Suppressor macrophage (primary cell): ENCODE results near the gene TAL1.

Experiments used
- DNase-seq, 4 experiments: peaks; one replicate each; pipeline ENCODE4 v3.0.0-alpha.2; 2020 to 2022

TAL1 gene

GRCh38 chr1:47186267-47187185, 45.5 kb downstream of the TAL1 start:
- DNase-seq = no peak

DNA sequence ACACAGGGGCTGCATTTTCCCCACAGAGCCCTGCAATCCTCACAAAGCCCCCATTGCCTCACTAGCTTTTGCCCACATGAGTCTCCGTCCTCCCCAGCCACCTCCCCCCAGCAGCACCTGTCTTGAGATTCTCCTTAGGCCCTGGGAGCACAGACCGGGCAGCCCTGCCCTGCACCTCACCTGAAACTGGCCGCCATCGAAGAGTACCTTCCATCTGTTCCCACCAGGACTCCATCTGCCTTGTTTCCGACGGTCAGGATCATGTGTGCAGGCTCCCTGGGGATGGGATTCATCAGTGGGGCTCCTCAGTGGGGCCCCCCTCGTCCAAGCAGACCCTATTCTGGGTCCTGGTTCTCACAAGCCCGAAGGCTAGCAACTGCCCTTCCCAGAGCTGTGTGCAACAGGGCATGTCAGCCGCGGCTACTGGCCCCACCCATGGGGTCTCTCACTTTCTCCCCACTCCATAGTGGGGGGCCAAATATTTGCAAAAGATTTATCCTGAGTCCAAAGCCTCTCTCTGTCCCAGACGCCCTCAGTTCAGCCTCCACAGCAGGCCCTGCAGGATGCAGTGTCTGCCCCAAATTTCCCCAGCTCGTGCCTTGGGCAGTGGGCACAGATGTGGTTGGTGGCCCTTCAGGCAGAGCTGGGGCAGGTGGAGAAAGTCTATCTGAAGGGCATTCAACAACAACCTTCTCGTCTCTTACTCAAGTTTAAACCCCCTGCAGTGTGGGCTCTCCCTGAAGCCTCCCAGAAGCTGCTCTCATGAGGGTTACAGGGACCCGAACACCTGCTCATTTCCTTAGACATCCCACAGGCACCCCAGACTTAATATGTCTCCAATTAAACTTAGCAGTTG, 47.0 kb downstream of the TAL1 start:
- DNase-seq = no peak

DNA sequence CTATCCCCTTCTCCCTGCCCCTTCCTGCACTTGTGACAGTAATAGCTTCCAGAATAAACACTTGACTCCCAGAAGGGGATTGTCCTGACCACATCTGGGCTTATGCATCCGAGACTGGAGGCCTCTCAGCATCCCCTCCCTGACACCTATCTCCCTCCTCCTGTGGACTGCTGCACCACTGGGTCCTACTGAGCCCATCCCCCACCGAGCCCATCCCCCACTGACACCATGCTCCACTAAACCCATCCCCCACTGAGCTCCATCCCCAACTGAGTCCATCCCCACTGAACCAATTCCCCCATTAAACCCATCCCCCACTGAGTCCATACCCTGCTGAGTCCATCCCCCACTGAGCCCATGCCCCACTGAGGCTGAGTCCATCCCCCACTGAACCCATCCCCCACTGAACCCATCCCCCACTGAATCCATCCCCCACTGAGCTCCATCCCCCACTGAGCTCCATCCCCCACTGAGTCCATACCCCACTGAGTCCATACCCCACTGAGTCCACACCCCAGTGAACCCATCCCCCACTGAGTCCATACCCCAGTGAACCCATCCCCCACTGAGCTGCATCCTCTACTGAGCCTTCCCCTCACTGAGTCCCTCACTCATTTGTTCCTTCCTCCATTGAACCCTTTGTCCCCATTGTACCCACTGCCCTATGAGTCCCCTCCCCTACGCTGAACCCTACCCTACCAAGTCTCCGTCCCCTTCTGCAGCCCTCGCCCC, 47.8 kb downstream of the TAL1 start:
- DNase-seq = no peak

DNA sequence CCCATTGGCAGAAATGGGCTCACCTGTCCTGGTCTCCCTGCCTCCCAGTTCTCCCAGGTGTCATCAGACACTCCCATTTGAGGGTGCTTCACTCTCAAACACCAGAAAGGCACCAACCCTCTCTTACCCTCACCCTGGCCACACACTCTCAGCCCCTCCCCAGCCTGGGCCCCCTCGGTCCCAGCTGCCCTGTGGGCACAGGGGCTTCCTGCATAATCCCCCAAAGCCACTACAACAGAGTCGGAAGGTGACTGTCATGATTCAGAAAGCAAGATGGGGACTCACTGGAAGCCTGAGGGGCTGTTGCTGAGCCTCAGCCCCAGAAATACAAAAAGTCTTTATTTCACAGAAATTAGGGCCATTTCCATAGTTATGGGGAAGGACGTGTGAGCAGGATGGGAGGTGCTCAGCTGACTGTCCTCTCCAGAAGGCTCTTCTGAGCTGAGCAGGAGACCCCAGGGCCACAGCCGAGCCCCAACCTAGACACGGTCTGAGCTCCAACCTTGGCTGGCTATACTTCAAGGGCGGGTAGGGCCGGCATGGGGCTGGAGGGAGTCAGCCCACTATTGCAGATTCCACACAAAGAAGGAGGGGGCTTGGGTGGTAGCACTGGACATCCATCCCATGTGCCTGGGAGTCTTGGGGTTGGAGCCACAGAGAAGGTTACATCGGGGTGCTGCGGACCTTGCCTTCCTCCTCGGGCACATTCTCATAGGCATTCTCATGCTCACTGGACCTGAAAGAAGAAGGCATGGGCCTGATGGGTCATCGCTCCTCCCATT, 48.5 kb downstream of the TAL1 start:
- DNase-seq = no peak

DNA sequence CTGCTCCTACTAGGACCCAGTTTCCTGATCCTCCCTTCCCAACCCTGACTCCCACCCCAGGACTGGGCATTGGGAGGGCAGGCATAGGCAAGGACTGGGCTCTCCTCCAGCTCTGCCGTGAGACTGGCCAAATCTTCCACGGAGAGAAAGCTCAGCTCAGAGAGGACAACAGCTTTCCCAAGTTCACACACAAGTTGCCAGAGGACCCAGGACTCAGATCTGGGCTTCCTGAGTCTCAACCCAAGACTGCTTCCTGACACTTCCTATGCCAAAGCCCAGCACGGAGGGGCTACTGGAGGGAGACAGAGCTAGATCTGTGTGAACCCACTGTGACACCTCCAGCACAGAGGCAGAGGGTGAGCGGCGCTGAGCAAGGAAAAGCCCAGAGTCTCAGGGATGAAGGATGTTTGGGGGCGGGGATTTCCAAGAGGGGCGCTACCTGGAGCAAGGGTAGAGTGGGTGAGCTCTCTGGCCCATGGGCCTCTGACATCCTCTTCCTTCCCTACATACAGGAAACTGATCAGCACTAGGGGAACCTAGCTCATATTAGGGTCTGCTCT, 49.3 kb downstream of the TAL1 start:
- DNase-seq = no peak

DNA sequence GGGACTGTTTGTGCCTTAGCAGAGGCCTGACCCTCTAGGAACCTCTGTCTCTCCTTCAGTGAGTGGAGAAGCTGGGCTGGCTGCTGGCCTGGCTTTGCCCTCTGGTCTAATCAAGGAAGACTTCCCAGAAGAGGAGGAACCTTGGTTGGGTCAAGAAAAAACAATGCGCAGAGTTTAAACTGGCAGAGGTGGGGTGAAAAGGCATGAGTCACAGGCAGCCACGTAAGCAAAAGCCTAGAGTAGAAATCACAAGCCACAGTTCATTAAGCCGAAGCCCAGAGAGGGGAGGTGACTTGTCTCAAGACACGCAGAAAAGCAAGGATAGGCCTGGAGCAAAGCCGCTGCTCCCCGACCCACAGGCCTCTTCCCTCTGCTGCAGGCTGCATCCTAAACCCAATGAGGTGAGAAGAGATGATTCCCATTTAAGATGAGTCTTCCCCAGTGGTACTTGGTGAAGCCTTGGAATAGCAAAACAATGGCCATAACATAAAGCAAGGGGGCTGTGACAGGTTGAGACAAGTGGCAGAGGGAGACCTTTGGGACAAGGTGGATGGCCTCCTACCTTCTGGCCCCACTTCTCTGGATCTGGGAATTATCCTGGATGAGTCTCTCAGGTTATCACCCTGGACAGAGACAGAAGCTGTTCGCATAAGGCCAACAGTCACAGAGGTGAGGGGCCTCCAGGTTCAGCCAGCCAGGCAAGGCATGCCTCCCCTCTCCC, 49.9 kb downstream of the TAL1 start:
- DNase-seq = no peak

DNA sequence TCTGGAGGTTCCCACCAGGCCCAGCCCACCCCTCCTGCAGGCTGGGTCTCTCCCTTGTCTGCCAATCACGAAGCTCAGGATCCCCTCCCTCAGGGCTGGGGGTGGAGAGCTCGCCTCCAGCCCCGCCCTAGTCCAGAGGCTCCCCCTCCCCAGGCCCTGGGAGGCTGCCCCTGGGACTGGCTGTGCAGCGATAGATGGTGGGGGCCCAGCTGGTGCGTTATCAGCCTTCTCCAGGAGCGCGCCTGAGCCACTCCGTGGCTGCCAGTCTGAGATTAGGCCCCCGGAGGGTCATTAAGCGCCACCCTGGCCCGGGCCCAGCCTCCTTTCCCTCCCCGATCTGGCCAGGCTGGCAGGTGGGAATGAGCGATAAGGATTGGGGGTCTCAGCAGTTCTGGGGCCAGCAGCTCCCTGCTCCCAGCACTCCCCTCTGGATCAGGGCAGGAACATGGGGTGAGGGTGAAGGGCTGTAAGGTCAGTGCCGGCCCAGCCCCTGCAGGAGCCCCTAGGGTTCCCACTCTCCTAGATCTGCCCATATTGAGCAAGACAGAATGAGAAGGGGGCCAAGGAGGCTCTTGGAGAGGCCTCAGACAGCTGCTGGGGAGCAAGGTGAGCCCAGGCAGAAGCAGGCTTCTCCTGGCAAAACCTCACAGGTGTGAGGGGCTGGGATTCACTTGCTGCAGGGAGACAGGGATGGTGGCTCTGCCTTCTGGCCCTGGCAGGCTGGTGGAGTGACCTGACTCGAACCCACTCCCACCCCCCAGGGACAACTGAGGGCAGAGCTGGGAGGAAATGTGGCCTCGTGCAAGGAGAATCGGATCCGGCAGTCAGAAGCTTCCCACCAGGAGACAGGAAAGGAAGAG, 50.7 kb downstream of the TAL1 start:
- DNase-seq = no peak

- DNase-seq = no peak
Observed at GRCh38 chr1:47180603-47181094, 51.4 kb downstream of the TAL1 start.

DNA sequence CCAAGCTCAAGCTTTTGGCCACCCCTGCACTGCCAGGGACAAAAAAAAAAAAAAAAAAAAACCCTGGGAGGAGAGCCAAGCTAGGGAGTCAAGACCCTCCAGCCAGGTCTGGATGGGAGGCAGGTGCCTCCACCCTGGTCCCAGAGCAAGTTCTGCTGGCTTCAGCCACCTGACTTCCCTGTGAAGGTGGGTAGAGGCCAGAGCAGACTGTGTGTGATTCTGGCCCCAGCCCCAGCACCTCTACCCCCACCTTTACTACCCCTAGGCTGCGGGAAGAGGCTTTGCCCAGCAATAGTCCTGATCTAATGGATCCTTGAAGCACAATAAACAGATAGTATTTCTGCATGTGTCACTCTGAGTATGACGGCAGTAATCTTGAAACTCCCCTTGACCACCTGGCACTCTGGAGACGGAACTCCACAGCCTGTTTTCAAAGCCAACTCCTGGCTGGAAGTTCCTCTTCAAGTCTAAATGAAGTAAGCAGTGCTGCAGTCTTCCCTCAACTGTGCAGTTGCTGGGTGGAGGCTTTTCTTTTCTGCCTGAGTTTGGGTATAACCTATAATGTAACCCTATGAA, 51.9 kb downstream of the TAL1 start:
- DNase-seq = no peak

DNA sequence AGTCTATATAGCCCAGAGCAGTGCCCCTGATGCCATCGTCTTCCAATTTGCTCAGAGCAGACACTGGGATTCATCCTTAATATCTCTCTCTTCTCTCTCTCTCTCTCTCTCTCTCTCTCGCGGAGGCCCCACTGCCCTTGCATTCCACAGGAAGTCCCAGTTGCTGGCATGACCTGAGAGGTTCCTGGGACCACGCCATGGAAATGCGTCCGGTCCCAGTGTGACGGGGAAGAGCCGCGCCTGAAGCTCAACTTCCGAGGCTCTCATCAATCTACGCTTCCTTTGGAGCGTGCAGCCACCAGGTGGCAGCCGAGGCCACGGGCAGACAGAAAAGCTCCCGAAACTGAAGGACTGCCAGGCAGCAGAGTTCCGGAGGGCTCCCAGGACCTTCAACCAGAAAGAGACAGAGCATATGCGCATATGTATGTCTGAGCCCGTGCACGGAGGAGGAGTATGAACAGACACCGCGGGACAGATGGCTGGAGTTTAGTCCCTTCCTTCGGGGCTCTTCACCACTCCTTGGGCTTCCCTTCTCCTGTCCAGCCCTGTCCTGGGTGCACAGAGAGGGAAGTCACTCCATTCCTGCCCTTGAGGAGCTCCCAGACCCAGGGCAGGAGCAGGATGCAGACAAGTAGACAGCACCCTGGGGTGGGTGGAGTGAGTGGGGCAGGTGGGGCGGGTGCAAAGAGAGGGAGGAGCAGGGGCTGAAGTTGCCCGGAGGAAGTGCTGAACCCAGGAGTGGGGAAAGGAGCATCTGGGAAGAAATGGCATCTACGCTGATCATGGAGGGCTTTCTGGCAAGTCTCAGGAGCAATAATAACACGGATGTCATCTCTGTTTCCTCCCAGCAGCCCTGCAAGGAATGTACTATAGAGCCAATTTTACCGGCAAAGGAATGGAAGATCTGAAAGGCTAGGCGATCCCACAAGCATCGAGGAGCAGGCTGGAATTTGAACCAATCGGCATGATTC, 52.7 kb downstream of the TAL1 start:
- DNase-seq = peak; percentile 93 to 96 (median 94)

DNA sequence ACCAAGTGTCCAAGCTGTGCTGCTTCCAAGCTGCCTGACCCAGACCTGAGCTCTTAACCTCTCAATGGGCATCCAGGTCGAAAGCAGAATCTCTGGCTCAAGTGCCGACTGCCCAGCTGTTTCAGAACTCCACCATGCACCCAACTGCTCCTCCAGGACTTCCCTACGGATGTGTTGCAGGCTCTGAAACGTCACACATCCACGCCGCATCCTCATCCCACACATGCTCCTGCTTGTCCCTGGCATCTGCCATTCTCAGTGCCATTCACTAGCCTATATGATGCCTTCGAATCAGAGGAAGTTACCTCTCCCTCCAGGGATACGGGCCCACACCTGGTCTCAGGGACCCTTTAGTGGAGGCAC, 53.4 kb downstream of the TAL1 start:
- DNase-seq = no peak

GRCh38 chr1:47178020-47178419, 54.0 kb downstream of the TAL1 start:
- no peak for DNase-seq

DNA sequence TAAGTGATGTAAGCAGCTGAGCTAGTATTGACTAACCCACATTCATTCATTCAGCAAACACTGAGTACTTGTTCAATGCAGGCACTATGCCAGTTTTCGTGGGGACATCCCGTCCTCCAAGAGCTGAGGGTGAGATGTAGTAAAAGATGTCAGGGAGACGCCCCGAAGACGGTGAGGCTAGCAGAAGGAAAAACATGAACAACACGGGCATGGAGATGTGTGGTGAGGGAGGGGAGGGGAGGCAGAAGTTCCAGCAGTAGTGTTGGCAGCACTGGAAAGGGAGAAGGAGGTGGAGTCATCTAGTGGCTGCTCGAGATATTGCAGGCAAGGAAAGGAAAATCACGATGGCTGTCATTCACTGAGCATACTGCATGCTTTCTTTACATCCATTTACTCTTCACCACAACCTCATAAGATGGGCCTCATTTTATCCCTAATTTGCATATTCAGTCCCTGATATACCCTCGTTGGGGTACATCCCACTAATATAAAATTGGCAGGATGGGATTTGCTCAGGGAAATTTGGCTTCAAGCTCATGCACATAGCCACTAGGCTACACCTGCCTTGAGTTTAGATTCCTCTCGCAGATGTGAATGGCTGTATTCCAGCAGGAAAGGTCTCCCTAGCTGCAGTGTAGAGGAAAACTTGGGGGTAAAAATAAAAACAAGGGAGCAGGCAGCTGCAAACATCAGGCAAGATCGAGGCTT, 56.6 kb downstream of the TAL1 start:
- peak; percentile 63 to 75 (median 66) for DNase-seq

GRCh38 chr1:47174656-47175020, 57.4 kb downstream of the TAL1 start:
- DNase-seq = no peak

DNA sequence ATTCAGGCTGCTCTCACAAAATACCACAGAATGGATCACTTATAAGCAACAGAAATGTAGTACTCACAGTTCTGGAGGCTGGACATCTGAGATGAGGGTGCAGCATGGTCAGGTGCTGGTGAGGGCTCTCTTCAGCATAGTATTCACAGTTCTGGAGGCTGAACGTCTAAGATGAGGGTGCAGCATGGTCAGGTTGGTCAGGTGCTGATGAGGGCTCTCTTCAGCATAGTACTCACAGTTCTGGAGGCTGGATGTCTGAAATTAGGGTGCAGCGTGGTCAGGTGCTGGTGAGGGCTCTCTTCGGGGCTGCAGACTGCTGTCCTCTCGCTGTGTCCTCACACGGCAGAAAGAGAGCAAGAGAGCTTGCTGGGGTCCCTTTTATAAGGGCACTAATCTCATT, 59.2 kb downstream of the TAL1 start:
- no peak for DNase-seq
